HG03521 (cell line): ENCODE data around the gene GTF2H1.
"Not testable (repeated sequence)": the region's sequence is repeated elsewhere in the genome, so short reads cannot be mapped to it uniquely, and the experiment has no call there.

Experiments
- ATAC-seq: cut with Tn5 transposase; IDR thresholded peaks from one replicate; pipeline ENCODE4 v1.9.1; 2021; ENCODE audit warnings: mild to moderate bottlenecking, moderate library complexity; ENCODE audit not compliant: unreplicated experiment

The GTF2H1 gene

GRCh38 chr11:18372201-18372600, 49.8 kb downstream of the GTF2H1 start:
- no peak for ATAC-seq

GRCh38 chr11:18374956-18375355, 52.6 kb downstream of the GTF2H1 start:
- ATAC-seq = no peak

GRCh38 chr11:18375941-18376340, 53.6 kb downstream of the GTF2H1 start:
- no peak for ATAC-seq

- no peak for ATAC-seq
These were observed 56.8 kb downstream of the GTF2H1 start for GRCh38 chr11:18379201-18379600.

- ATAC-seq = peak; percentile 72
These were observed 61.2 kb downstream of the GTF2H1 start for GRCh38 chr11:18383388-18384156.

- peak; percentile 53 for ATAC-seq
These were observed 61.8 kb downstream of the GTF2H1 start for GRCh38 chr11:18384157-18384641.

GRCh38 chr11:18390088-18390487, 67.7 kb downstream of the GTF2H1 start:
- no peak for ATAC-seq

- no peak for ATAC-seq
These were observed 70.3 kb downstream of the GTF2H1 start for GRCh38 chr11:18392434-18393321.

- ATAC-seq = no peak
These were observed 71.4 kb downstream of the GTF2H1 start for GRCh38 chr11:18393581-18394274.

GRCh38 chr11:18394275-18394927, 72.0 kb downstream of the GTF2H1 start, which contains the start of gene LDHA:
Gene LDHA, plus strand, starts transcription at chr11:18394563. Its CDS starts 2,280 bp downstream, at chr11:18396843.
- ATAC-seq = peak; percentile 67

- ATAC-seq = no peak
These were observed 72.8 kb downstream of the GTF2H1 start for GRCh38 chr11:18394928-18395734.

- ATAC-seq = peak; percentile 65
These were observed 73.6 kb downstream of the GTF2H1 start for GRCh38 chr11:18395735-18396504.

GRCh38 chr11:18397921-18398320, 75.6 kb downstream of the GTF2H1 start:
- ATAC-seq = no peak

- ATAC-seq = not testable (repeated sequence)
These were observed 78.7 kb downstream of the GTF2H1 start for GRCh38 chr11:18401077-18401476.

- no peak for ATAC-seq
These were observed 81.7 kb downstream of the GTF2H1 start for GRCh38 chr11:18404062-18404461.

- ATAC-seq = not testable (repeated sequence)
These were observed 85.0 kb downstream of the GTF2H1 start for GRCh38 chr11:18407400-18407799.

GRCh38 chr11:18408558-18409291, 86.4 kb downstream of the GTF2H1 start:
- ATAC-seq = no peak

- ATAC-seq = no peak
These were observed 94.1 kb downstream of the GTF2H1 start for GRCh38 chr11:18416459-18416858.
